GM12892 (cell line): Measurements from ENCODE around the gene C1orf105.

Experiments
- POLR2A ChIP-seq: IDR thresholded peaks from 2 replicates; pipeline ENCODE4 v1.6.1; 2011; ENCODE audit warnings: low read depth, low read length, control low read depth
- POLR2AphosphoS5 ChIP-seq: IDR thresholded peaks from 2 replicates; pipeline ENCODE4 v1.6.1; 2011; ENCODE audit warnings: low read depth, low read length, control low read depth

GRCh38 chr1:172517081-172517480 is 96.6 kb downstream of the C1orf105 start:
- TF ChIP-seq POLR2A (no peak), POLR2AphosphoS5 (no peak)
